HEK293T (cell line): Measurements from ENCODE around the gene LRFN5.

Experiments used
- CTCF ChIA-PET: fragments of 350-600 bp; formaldehyde crosslinking; extraction: SDS; loops from one replicate; lab custom pipeline; 2021; ENCODE audit warnings: antibody characterized with exemption, inconsistent platforms; lab: Yijun Ruan, JAX
- POLR2A ChIA-PET: fragments of 350-600 bp; formaldehyde crosslinking; extraction: SDS; loops from one replicate; lab custom pipeline; 2020; ENCODE audit warnings: antibody characterized with exemption, inconsistent platforms; lab: Yijun Ruan, JAX
- DNase-seq: peaks from one replicate; pipeline ENCODE4 v3.0.0; 2012; ENCODE audit warnings: mixed read lengths; ENCODE audit errors: extremely low spot score
- ARNT ChIP-seq: fragments of 450-650 bp; IDR thresholded peaks from 2 replicates; pipeline ENCODE4 v1.6.1; 2017; ENCODE audit warnings: mild to moderate bottlenecking
- BHLHE40 ChIP-seq: fragments of 450-650 bp; IDR thresholded peaks from 2 replicates; pipeline ENCODE4 v1.6.1; 2016; ENCODE audit warnings: mild to moderate bottlenecking, moderate library complexity, borderline replicate concordance
- CTBP1 ChIP-seq: fragments of 450-650 bp; IDR thresholded peaks from 2 replicates; pipeline ENCODE4 v1.6.1; 2016; ENCODE audit warnings: borderline replicate concordance
- ELF4 ChIP-seq: fragments of 450-650 bp; IDR thresholded peaks from 2 replicates; pipeline ENCODE4 v1.6.1; 2017; ENCODE audit warnings: antibody characterized with exemption
- FOXA1 ChIP-seq: fragments of 450-650 bp; IDR thresholded peaks from 2 replicates; pipeline ENCODE4 v1.6.1; 2016; ENCODE audit warnings: mild to moderate bottlenecking
- FOXK2 ChIP-seq: fragments of 450-650 bp; IDR thresholded peaks from 2 replicates; pipeline ENCODE4 v1.6.1; 2016; ENCODE audit warnings: mild to moderate bottlenecking
- FOXM1 ChIP-seq: fragments of 450-650 bp; IDR thresholded peaks from 2 replicates; pipeline ENCODE4 v1.6.1; 2017; ENCODE audit warnings: mild to moderate bottlenecking, borderline replicate concordance
- HDGF ChIP-seq: fragments of 450-650 bp; IDR thresholded peaks from 2 replicates; pipeline ENCODE4 v1.6.1; 2017; ENCODE audit warnings: antibody characterized with exemption, borderline replicate concordance
- L3MBTL2 ChIP-seq: fragments of 450-650 bp; conservative IDR thresholded peaks from 2 replicates; pipeline ENCODE4 v1.6.1; 2016; ENCODE audit warnings: mild to moderate bottlenecking
- LEF1 ChIP-seq: fragments of 450-650 bp; IDR thresholded peaks from 2 replicates; pipeline ENCODE4 v1.6.1; 2017; ENCODE audit warnings: mild to moderate bottlenecking, borderline replicate concordance
- NFRKB ChIP-seq: fragments of 450-650 bp; IDR thresholded peaks from 2 replicates; pipeline ENCODE4 v1.6.1; 2016; ENCODE audit warnings: mild to moderate bottlenecking, moderate library complexity
- SP1 ChIP-seq: fragments of 450-650 bp; IDR thresholded peaks from 2 replicates; pipeline ENCODE4 v1.6.1; 2017
- SUZ12 ChIP-seq: fragments of 450-650 bp; IDR thresholded peaks from 2 replicates; pipeline ENCODE4 v1.6.1; 2016; ENCODE audit warnings: mild to moderate bottlenecking
- TARDBP ChIP-seq: fragments of 450-650 bp; IDR thresholded peaks from 2 replicates; pipeline ENCODE4 v1.6.1; 2016
- ZNF384 ChIP-seq: fragments of 450-650 bp; IDR thresholded peaks from 2 replicates; pipeline ENCODE4 v1.6.1; 2016
- TF ChIP-seq, protein P1 (sequence below): fragments of 450-650 bp; IDR thresholded peaks from 2 replicates; pipeline ENCODE4 v1.6.1; 2016

The LRFN5 gene

DNA sequence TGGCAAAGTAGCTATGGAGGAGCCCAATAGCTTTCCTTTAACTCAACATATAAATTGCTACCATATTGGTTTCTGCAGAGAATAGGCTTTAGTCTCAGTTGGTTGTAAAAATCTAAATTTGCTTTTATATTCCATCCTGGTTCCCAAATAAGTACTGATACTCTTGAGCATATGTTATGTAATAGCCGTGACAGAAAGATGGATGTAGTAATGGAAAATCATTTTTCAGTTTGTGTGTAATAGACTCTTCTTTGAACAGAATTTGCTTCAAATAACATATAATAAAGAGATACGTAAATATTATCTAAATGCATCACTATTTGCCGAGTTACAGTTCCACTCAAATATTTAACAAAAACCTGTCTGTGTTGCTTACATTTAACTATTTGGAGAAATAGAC, 271.6 kb downstream of the LRFN5 start:
- no peak for DNase-seq
- TF ChIP-seq LEF1 (no peak), CTBP1 (no peak), SP1 (no peak), ARNT (no peak), ZNF384 (no peak), FOXM1 (no peak), L3MBTL2 (no peak), NFRKB (no peak), SUZ12 (no peak), ELF4 (no peak), HDGF (no peak), FOXA1 (no peak), TARDBP (no peak), BHLHE40 (no peak), FOXK2 (no peak)
- TF ChIP-seq, protein P1, sequence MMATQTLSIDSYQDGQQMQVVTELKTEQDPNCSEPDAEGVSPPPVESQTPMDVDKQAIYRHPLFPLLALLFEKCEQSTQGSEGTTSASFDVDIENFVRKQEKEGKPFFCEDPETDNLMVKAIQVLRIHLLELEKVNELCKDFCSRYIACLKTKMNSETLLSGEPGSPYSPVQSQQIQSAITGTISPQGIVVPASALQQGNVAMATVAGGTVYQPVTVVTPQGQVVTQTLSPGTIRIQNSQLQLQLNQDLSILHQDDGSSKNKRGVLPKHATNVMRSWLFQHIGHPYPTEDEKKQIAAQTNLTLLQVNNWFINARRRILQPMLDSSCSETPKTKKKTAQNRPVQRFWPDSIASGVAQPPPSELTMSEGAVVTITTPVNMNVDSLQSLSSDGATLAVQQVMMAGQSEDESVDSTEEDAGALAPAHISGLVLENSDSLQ, result no peak
- CTCF ChIA-PET, result no interaction called here
- POLR2A ChIA-PET, result no interaction called here

DNA sequence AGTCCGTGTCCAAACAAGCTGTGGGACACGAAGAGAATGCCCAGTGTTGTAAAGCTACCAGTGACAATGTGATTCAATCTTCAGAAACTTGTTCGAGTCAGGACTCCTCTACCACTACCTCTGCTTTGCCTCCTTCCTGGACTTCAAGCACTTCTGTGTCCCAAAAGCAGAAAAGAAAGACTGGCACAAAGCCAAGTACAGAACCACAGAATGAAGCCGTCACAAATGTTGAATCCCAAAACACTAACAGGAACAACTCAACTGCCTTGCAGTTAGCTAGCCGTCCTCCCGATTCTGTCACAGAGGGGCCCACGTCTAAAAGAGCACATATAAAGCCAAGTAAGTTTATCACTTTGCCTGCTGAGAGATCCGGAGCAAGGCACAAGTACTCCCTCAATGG, 284.9 kb downstream of the LRFN5 start:
- ChIA-PET CTCF (no interaction called here), POLR2A (no interaction called here)
- no peak for DNase-seq
- no peak for TF ChIP-seq BHLHE40
- TF ChIP-seq, protein P1, result no peak
- TF ChIP-seq HDGF, result no peak
- TF ChIP-seq ZNF384, result no peak

DNA sequence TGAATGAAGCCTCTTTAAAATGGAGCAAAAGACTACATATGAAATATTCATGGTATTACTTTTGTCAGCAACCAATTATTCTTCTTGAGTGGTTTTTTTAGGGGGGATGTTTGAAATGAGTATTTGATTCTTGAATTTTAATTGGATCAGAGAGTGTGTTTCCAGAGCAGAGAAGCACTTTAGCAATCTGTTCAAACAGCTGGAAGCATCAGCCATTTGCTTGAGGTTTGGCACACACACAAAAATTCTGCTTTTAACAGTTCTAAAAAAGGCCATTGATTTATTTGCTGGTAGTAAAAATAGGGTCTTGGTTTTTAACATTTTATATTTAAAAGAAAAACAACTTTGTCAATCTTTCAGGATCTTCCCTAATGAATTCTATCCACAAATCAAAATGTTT, 292.7 kb downstream of the LRFN5 start:
- ChIA-PET CTCF (interaction anchor here (0.6 kb wide), 1 partner anchor 880 kb away, joined by 4 read pairs; no protein-coding TSS in a partner anchor), POLR2A (no interaction called here)
- DNase-seq, result no peak
- TF ChIP-seq TARDBP, result no peak
- TF ChIP-seq ARNT, result no peak
- TF ChIP-seq, protein P1, result no peak
- TF ChIP-seq FOXK2, result no peak
- TF ChIP-seq ZNF384, result no peak
- TF ChIP-seq HDGF, result no peak
- TF ChIP-seq SUZ12, result no peak
- no peak for TF ChIP-seq NFRKB

DNA sequence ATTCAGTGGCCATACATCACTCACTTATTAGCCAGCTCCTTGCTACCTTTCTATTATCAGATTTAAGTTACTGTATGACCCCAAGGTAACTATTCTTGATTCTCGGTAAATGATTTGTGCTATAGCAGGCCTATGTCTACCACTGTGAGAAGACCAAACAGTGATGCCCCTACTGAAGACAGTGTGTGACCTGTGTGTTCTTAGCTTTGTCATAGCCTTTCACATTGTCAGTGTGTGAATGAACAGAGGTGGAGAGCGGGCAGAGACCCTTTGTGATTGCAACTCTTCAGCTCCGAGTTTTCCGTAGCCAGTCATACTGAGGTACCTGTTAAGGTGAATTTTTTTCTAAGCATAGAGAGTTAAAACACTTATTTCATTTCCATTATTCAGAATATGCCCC, 294.0 kb downstream of the LRFN5 start:
- DNase-seq, result no peak
- no peak for TF ChIP-seq ARNT
- TF ChIP-seq, protein P1, result no peak
- no peak for TF ChIP-seq FOXA1
- no peak for TF ChIP-seq FOXK2
- no peak for TF ChIP-seq FOXM1
- TF ChIP-seq LEF1, result no peak
- no peak for TF ChIP-seq L3MBTL2
- TF ChIP-seq SUZ12, result no peak
- no peak for TF ChIP-seq NFRKB
- TF ChIP-seq BHLHE40, result no peak
- no peak for TF ChIP-seq CTBP1
- no peak for TF ChIP-seq SP1
- TF ChIP-seq ZNF384, result no peak
- no peak for TF ChIP-seq ELF4
- TF ChIP-seq HDGF, result no peak
- no peak for TF ChIP-seq TARDBP
- POLR2A ChIA-PET, result no interaction called here
- CTCF ChIA-PET, result interaction anchor here (1.2 kb wide), 1 partner anchor 42 kb away, joined by 3 read pairs; no protein-coding TSS in a partner anchor

DNA sequence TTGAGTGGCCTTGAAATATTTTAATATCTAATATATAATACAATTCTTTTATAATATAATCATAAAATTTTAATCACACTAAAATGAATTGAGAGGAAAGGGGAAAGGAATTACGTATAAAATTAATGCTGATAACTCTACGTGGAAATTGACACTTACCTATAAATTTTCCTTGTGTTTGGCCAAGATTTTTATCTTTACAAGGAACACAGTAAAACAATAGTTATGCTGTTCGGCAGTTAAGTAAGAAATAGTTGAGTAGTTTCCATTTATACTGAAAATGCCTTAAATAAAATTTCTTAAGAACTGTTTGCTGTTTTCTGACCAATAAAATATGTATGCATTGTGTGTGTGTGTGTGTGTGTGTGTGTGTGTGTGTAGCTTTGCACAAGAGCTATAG, 294.4 kb downstream of the LRFN5 start:
- ChIA-PET POLR2A (no interaction called here), CTCF (interaction anchor here (1.2 kb wide), 1 partner anchor 42 kb away, joined by 3 read pairs; no protein-coding TSS in a partner anchor)
- TF ChIP-seq HDGF, result no peak
- TF ChIP-seq FOXM1, result no peak
- no peak for TF ChIP-seq CTBP1
- TF ChIP-seq ELF4, result no peak
- TF ChIP-seq BHLHE40, result no peak
- TF ChIP-seq, protein P1, result no peak
- no peak for TF ChIP-seq FOXA1
- no peak for DNase-seq
